Mucosa of rectum (tissue), 2 donors: Measurements from ENCODE around the gene ANGPTL7.

Experiments
- H3K27ac ChIP-seq, 2 donors: one replicate each; pipeline ENCODE4 v1.7.0; 2013; ENCODE audit warnings: inconsistent platforms in 2 of 2, low read depth in 2 of 2, low read length in 2 of 2
- H3K27me3 ChIP-seq, 2 donors: one replicate each; pipeline ENCODE4 v1.7.0; 2013; ENCODE audit warnings: low read length in 2 of 2; ENCODE audit not compliant: control insufficient read depth in 2 of 2, insufficient read depth in 2 of 2
- H3K36me3 ChIP-seq, 2 donors: one replicate each; pipeline ENCODE4 v1.7.0; 2013; ENCODE audit warnings: low read length in 2 of 2; ENCODE audit not compliant: control insufficient read depth in 2 of 2, insufficient read depth in 2 of 2
- H3K4me1 ChIP-seq, 2 donors: one replicate each; pipeline ENCODE4 v1.7.0; 2013; ENCODE audit warnings: low read length in 2 of 2, mild to moderate bottlenecking in 1 of 2; ENCODE audit not compliant: control insufficient read depth in 2 of 2, insufficient read depth in 2 of 2
- H3K4me3 ChIP-seq, 2 donors: one replicate each; pipeline ENCODE4 v1.7.0; 2013; ENCODE audit warnings: low read length in 2 of 2
- H3K9ac ChIP-seq, 2 donors: one replicate each; pipeline ENCODE4 v1.7.0; 2013; ENCODE audit warnings: low read length in 2 of 2, low read depth in 1 of 2, mild to moderate bottlenecking in 1 of 2
- H3K9me3 ChIP-seq, 2 donors: one replicate each; pipeline ENCODE4 v1.7.0; 2013; ENCODE audit warnings: low read length in 2 of 2; ENCODE audit not compliant: control insufficient read depth in 2 of 2
- donor health status: healthy.
- donor health status: Normal muscosa, but diverticular disease.

ANGPTL7 gene

GRCh38 chr1:11197359-11197758, 8.2 kb downstream of the ANGPTL7 start:
- Histone ChIP-seq H3K9ac (no peak overlapping the region), H3K9me3 (no peaks in the 10 kb centered on the region), H3K4me1 (no peaks in the 10 kb centered on the region), H3K27me3 (no peaks in the 10 kb centered on the region), H3K4me3 (no peak overlapping the region), H3K27ac (no peak overlapping the region), H3K36me3 (peaks cover 42 to 58% of the 10 kb centered on the region in 2 donors)

- H3K9ac ChIP-seq, result no peak overlapping the region
These were observed 9.1 kb downstream of the ANGPTL7 start for GRCh38 chr1:11198257-11198656.

GRCh38 chr1:11198851-11199594, 9.9 kb downstream of the ANGPTL7 start:
- H3K9me3 ChIP-seq, result no peaks in the 10 kb centered on the region
- H3K4me1 ChIP-seq, result no peaks in the 10 kb centered on the region
- no peaks in the 10 kb centered on the region for H3K27me3 ChIP-seq
- peaks cover 38 to 51% of the 10 kb centered on the region in 2 donors for H3K36me3 ChIP-seq
- no peak overlapping the region for H3K4me3 ChIP-seq
- H3K27ac ChIP-seq, result no peak overlapping the region
- H3K9ac ChIP-seq, result no peak overlapping the region

More at GRCh38 chr1:11198257-11198656, 9.1 kb downstream of the ANGPTL7 start:
- Histone ChIP-seq H3K4me1 (no peaks in the 10 kb centered on the region), H3K36me3 (peaks cover 36 to 52% of the 10 kb centered on the region in 2 donors), H3K4me3 (no peak overlapping the region), H3K9me3 (no peaks in the 10 kb centered on the region), H3K27ac (no peak overlapping the region), H3K27me3 (no peaks in the 10 kb centered on the region)

- Histone ChIP-seq H3K27ac (no peak overlapping the region), H3K27me3 (no peaks in the 10 kb centered on the region), H3K4me3 (no peak overlapping the region), H3K4me1 (no peaks in the 10 kb centered on the region), H3K9me3 (no peaks in the 10 kb centered on the region), H3K9ac (no peak overlapping the region), H3K36me3 (peaks cover 38 to 50% of the 10 kb centered on the region in 2 donors)
These were observed 15.4 kb downstream of the ANGPTL7 start for GRCh38 chr1:11204396-11205190.

GRCh38 chr1:11207898-11208611, 18.9 kb downstream of the ANGPTL7 start:
- H3K9me3 ChIP-seq, result no peaks in the 10 kb centered on the region
- peaks cover 59 to 70% of the 10 kb centered on the region in 2 donors for H3K36me3 ChIP-seq
- H3K9ac ChIP-seq, result no peak overlapping the region
- no peak overlapping the region for H3K27ac ChIP-seq
- no peaks in the 10 kb centered on the region for H3K27me3 ChIP-seq
- H3K4me3 ChIP-seq, result no peak overlapping the region
- H3K4me1 ChIP-seq, result no peaks in the 10 kb centered on the region

GRCh38 chr1:11211461-11211860, 22.3 kb downstream of the ANGPTL7 start:
- Histone ChIP-seq H3K27ac (no peak overlapping the region), H3K36me3 (peaks cover 67 to 78% of the 10 kb centered on the region in 2 donors), H3K9me3 (no peaks in the 10 kb centered on the region), H3K9ac (no peak overlapping the region), H3K4me3 (no peak overlapping the region), H3K27me3 (no peaks in the 10 kb centered on the region), H3K4me1 (no peaks in the 10 kb centered on the region)

- Histone ChIP-seq H3K9me3 (no peaks in the 10 kb centered on the region), H3K27ac (no peak overlapping the region), H3K4me1 (no peaks in the 10 kb centered on the region), H3K27me3 (no peaks in the 10 kb centered on the region), H3K4me3 (no peak overlapping the region), H3K9ac (no peak overlapping the region), H3K36me3 (peaks cover 65 to 72% of the 10 kb centered on the region in 2 donors)
These were observed 22.9 kb downstream of the ANGPTL7 start for GRCh38 chr1:11211925-11212587.

- Histone ChIP-seq H3K36me3 (peaks cover 58 to 67% of the 10 kb centered on the region in 2 donors), H3K9me3 (no peaks in the 10 kb centered on the region), H3K27ac (no peak overlapping the region)
These were observed 25.7 kb downstream of the ANGPTL7 start for GRCh38 chr1:11214698-11215380.

GRCh38 chr1:11215381-11216005, 26.3 kb downstream of the ANGPTL7 start:
- Histone ChIP-seq H3K4me3 (no peak overlapping the region), H3K4me1 (no peaks in the 10 kb centered on the region), H3K9me3 (no peaks in the 10 kb centered on the region), H3K36me3 (peaks cover 59 to 64% of the 10 kb centered on the region in 2 donors), H3K27ac (no peak overlapping the region), H3K9ac (no peak overlapping the region), H3K27me3 (no peaks in the 10 kb centered on the region)

More at GRCh38 chr1:11214698-11215380, 25.7 kb downstream of the ANGPTL7 start:
- H3K9ac ChIP-seq, result no peak overlapping the region
- H3K4me3 ChIP-seq, result no peak overlapping the region
- no peaks in the 10 kb centered on the region for H3K27me3 ChIP-seq
- H3K4me1 ChIP-seq, result no peaks in the 10 kb centered on the region
